HEK293 (cell line): Measurements from ENCODE around the gene NKAIN4.

Source experiments
- CTCF ChIA-PET: fragments of 350-600 bp; formaldehyde crosslinking; extraction: SDS; loops from one replicate; lab custom pipeline; 2021; ENCODE audit warnings: antibody characterized with exemption; lab: Yijun Ruan, JAX
- POLR2A ChIA-PET: fragments of 300-600 bp; formaldehyde crosslinking; extraction: SDS; loops from one replicate; lab custom pipeline; 2020; ENCODE audit warnings: antibody characterized with exemption, inconsistent platforms; lab: Yijun Ruan, JAX
- H3K27ac ChIP-seq: fragments of 200-500 bp; sonication (Bioruptor generic); 2 replicates; pipeline ENCODE4 v1.5.1; 2014; ENCODE audit warnings: low read depth, low read length, control low read depth, inconsistent platforms; ENCODE audit errors: extremely low read depth
- H3K36me3 ChIP-seq, 2 experiments: fragments of 200-500 bp in 1 of 2; sonication (Bioruptor generic) in 1 of 2; 1 replicate in 1 of 2; 2 replicates in 1 of 2; pipeline ENCODE4 v1.5.1; 2014 to 2017; ENCODE audit warnings: inconsistent platforms in 2 of 2, low read length in 2 of 2; ENCODE audit not compliant: control insufficient read depth in 2 of 2, insufficient read depth in 1 of 2
- H3K4me1 ChIP-seq: fragments of 200-500 bp; sonication (Bioruptor generic); 2 replicates; pipeline ENCODE4 v1.5.1; 2014; ENCODE audit warnings: mild to moderate bottlenecking, low read length, inconsistent platforms; ENCODE audit not compliant: control insufficient read depth, insufficient read depth
- H3K4me3 ChIP-seq: 2 replicates; pipeline ENCODE4 v1.5.1; 2011; ENCODE audit warnings: low read depth, mild to moderate bottlenecking, control low read depth, low read length, moderate library complexity
- H3K9me3 ChIP-seq: fragments of 200-500 bp; sonication (Bioruptor generic); 2 replicates; pipeline ENCODE4 v1.5.1; 2014; ENCODE audit warnings: low read depth, low read length, inconsistent platforms; ENCODE audit not compliant: control insufficient read depth, insufficient read depth
- GLIS1 ChIP-seq: fragments of 450-650 bp; formaldehyde crosslinking; IDR thresholded peaks from 2 replicates; pipeline ENCODE4 v1.5.1; 2016; ENCODE audit warnings: missing biosample characterization, missing genetic modification characterization
- HOXC10 ChIP-seq: sonication (generic); formaldehyde crosslinking; IDR thresholded peaks from 2 replicates; pipeline ENCODE4 v1.8.1; 2023; ENCODE audit warnings: mild to moderate bottlenecking, missing genetic modification reagents
- PRDM10 ChIP-seq: fragments of 450-650 bp; formaldehyde crosslinking; IDR thresholded peaks from 2 replicates; pipeline ENCODE4 v1.5.1; 2016; ENCODE audit warnings: missing biosample characterization, missing genetic modification characterization
- ZBTB48 ChIP-seq: fragments of 450-650 bp; formaldehyde crosslinking; IDR thresholded peaks from 2 replicates; pipeline ENCODE4 v1.5.1; 2016; ENCODE audit warnings: missing biosample characterization, missing genetic modification characterization
- ZIC2 ChIP-seq: fragments of 450-650 bp; formaldehyde crosslinking; IDR thresholded peaks from 2 replicates; pipeline ENCODE4 v1.5.1; 2016; ENCODE audit warnings: missing biosample characterization, missing genetic modification characterization
- ZNF112 ChIP-seq: fragments of 450-650 bp; formaldehyde crosslinking; IDR thresholded peaks from 2 replicates; pipeline ENCODE4 v1.5.0; 2017; ENCODE audit warnings: missing biosample characterization, missing genetic modification characterization
- ZNF121 ChIP-seq: fragments of 450-650 bp; formaldehyde crosslinking; IDR thresholded peaks from 2 replicates; pipeline ENCODE4 v1.5.1; 2016; ENCODE audit warnings: missing biosample characterization, missing genetic modification characterization
- ZNF16 ChIP-seq: fragments of 450-650 bp; formaldehyde crosslinking; IDR thresholded peaks from 2 replicates; pipeline ENCODE4 v1.5.1; 2016; ENCODE audit warnings: low read depth, missing biosample characterization, missing genetic modification characterization
- ZNF169 ChIP-seq: fragments of 450-650 bp; formaldehyde crosslinking; IDR thresholded peaks from 2 replicates; pipeline ENCODE4 v1.5.1; 2016; ENCODE audit warnings: missing biosample characterization, missing genetic modification characterization
- ZNF221 ChIP-seq: fragments of 450-650 bp; formaldehyde crosslinking; IDR thresholded peaks from 2 replicates; pipeline ENCODE4 v1.5.1; 2017; ENCODE audit warnings: missing biosample characterization, missing genetic modification characterization, borderline replicate concordance
- ZNF248 ChIP-seq: fragments of 450-650 bp; formaldehyde crosslinking; IDR thresholded peaks from 2 replicates; pipeline ENCODE4 v1.5.1; 2017; ENCODE audit warnings: missing biosample characterization, missing genetic modification characterization
- ZNF514 ChIP-seq: fragments of 450-650 bp; formaldehyde crosslinking; IDR thresholded peaks from 2 replicates; pipeline ENCODE4 v1.5.1; 2016; ENCODE audit warnings: missing biosample characterization, missing genetic modification characterization
- ZNF529 ChIP-seq: fragments of 450-650 bp; formaldehyde crosslinking; IDR thresholded peaks from 2 replicates; pipeline ENCODE4 v1.5.1; 2017; ENCODE audit warnings: missing genetic modification characterization, missing biosample characterization; ENCODE audit not compliant: insufficient replicate concordance
- ZNF624 ChIP-seq: fragments of 450-650 bp; formaldehyde crosslinking; IDR thresholded peaks from 2 replicates; pipeline ENCODE4 v1.5.1; 2017; ENCODE audit warnings: missing biosample characterization, missing genetic modification characterization
- ZNF707 ChIP-seq: fragments of 450-650 bp; formaldehyde crosslinking; IDR thresholded peaks from 2 replicates; pipeline ENCODE4 v1.5.1; 2016; ENCODE audit warnings: missing biosample characterization, missing genetic modification characterization
- TF ChIP-seq, protein P1 (sequence below): fragments of 450-650 bp; formaldehyde crosslinking; IDR thresholded peaks from 2 replicates; pipeline ENCODE4 v1.5.1; 2017; ENCODE audit warnings: missing biosample characterization, missing genetic modification characterization

The NKAIN4 gene

DNA sequence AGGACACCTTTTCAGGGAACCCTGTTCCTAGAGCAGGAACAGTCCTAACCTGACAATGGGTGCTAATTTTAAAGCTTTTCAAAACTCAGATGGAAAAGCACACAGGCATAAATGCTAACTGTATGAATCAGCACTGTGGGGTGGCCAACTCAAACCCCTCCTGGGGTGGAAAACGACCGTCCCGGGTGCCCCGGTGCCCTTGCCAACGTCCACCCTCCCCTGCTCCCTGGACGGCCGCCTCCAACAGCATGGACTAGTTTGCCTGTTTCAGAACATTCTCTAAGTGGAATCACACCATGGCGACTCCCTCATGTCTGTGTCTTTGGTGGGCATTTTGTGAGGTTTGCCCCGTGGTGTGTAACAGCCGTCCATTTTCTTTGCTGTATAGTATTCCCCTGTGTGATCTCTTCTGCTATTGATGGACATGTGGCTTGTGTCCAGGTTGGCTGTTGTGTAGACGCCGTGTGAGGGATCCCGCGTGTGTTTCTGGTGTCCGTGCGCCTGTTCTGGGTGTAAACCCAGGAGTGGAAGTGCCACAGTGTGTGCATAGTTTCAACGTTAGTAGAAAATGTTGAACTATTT lies 44.6 kb upstream of the NKAIN4 start (continued):
- no peak for TF ChIP-seq PRDM10

DNA sequence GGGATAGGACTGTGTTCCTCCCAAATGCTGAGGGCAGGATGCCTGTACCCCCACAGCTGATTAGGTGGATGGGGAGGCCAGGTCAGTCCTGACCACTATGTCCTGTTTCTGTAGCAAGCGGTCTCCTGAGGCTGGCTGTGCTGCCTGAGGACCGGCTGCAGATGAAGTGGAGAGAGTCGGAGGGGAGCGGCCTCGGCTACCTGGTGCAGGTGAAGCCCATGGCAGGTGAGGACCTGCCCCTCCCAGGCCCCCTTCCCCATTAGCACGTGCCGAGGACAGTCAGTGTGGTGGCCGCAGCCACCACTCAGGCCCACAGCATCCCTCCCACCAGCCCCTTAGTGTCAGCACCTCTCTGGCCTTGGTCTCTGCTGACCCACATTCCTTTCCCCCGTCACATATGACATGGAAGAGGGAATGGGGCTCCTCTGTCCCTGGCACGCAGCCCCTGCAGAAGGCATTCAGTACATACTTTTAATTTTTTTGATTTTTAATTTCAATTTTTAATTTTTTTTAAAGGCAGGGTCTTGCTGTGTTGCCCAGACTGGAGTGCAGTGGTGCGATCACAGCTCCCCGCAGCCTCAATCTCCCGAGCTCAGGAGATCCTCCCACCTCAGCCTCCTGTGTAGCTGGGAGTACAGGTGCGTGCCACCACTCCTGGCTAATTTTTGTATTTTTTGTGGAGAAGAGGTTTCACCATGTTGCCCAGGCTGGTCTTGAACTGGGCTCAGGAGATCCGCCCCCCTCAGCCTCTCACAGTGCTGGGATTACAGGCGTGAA lies 43.7 kb upstream of the NKAIN4 start:
- H3K4me3 ChIP-seq = no peak overlapping the region
- H3K4me1 ChIP-seq = no peaks in the 10 kb centered on the region
- no peaks in the 10 kb centered on the region for H3K9me3 ChIP-seq
- ChIA-PET CTCF (interaction anchor here (0.8 to 2.4 kb wide), 4 partner anchors 10 to 18 kb away, joined by 3 to 5 read pairs (median 3); no protein-coding TSS in a partner anchor), POLR2A (no interaction called here)
- TF ChIP-seq ZNF16 (tag by site-specific recombination) = no peak
- peak; percentile 77 for TF ChIP-seq ZNF121 (tag by site-specific recombination)
- no peak overlapping the region for H3K27ac ChIP-seq
- no peaks in the 10 kb centered on the region for H3K36me3 ChIP-seq

DNA sequence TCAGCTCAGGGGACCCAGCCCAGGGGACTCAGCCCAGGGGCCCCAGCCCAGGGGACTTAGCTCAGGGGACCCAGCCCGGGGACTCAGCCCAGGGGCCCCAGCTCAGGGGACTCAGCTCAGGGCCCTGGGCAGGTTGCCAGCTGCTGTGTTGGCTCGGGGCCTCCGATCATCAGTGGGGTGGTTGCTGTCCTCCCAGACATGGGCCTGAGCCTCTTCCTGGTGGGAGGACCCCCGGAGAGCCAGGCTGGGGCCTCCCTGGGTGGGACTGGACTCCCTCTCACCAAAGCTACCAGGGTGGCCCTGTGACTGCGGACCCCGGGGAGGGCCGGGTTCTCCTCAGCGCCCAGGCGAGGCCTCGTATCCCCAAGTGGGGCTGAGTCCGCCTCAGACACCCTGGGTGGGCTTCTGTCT lies 43.1 kb upstream of the NKAIN4 start:
- no peak overlapping the region for H3K27ac ChIP-seq
- ChIA-PET CTCF (interaction anchor here (0.8 to 2.4 kb wide), 5 partner anchors 11 to 85 kb away, joined by 3 to 5 read pairs (median 3); no protein-coding TSS in a partner anchor), POLR2A (no interaction called here)
- no peak overlapping the region for H3K4me3 ChIP-seq
- H3K4me1 ChIP-seq = no peaks in the 10 kb centered on the region
- no peaks in the 10 kb centered on the region for H3K9me3 ChIP-seq
- H3K36me3 ChIP-seq = no peaks in the 10 kb centered on the region
- TF ChIP-seq ZNF707 (no peak), ZNF121 (tag by site-specific recombination) (no peak), ZNF248 (no peak), HOXC10 (CRISPR knock-in tag) (no peak), ZNF221 (tag by site-specific recombination) (no peak), ZNF529 (tag by site-specific recombination) (no peak), ZBTB48 (tag by site-specific recombination) (peak; percentile 78), ZNF112 (tag by site-specific recombination) (no peak), GLIS1 (tag by site-specific recombination) (peak; percentile 94), ZNF624 (tag by site-specific recombination) (no peak), ZIC2 (tag by site-specific recombination) (peak; percentile 29; the same call in 1 of the 2 replicates), ZNF514 (tag by site-specific recombination) (no peak)

- no peak overlapping the region for H3K4me3 ChIP-seq
- no peaks in the 10 kb centered on the region for H3K4me1 ChIP-seq
- no peaks in the 10 kb centered on the region for H3K9me3 ChIP-seq
- ChIA-PET CTCF (interaction anchor here (0.9 to 2.4 kb wide), 5 partner anchors 12 to 85 kb away, joined by 3 to 6 read pairs (median 3); no protein-coding TSS in a partner anchor), POLR2A (no interaction called here)
- TF ChIP-seq ZNF169 (tag by site-specific recombination) = no peak
- TF ChIP-seq, protein P1, sequence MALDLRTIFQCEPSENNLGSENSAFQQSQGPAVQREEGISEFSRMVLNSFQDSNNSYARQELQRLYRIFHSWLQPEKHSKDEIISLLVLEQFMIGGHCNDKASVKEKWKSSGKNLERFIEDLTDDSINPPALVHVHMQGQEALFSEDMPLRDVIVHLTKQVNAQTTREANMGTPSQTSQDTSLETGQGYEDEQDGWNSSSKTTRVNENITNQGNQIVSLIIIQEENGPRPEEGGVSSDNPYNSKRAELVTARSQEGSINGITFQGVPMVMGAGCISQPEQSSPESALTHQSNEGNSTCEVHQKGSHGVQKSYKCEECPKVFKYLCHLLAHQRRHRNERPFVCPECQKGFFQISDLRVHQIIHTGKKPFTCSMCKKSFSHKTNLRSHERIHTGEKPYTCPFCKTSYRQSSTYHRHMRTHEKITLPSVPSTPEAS = peak; percentile 57
- H3K36me3 ChIP-seq = no peaks in the 10 kb centered on the region
- no peak overlapping the region for H3K27ac ChIP-seq
Observed at GRCh38 chr20:63296531-63297299, 42.5 kb upstream of the NKAIN4 start.
